Measurements from ENCODE around the gene RNF41.
"Not testable (repeated sequence)": the region's sequence is repeated elsewhere in the genome, so short reads cannot be mapped to it uniquely, and the experiment has no call there.

Gene RNF41

DNA sequence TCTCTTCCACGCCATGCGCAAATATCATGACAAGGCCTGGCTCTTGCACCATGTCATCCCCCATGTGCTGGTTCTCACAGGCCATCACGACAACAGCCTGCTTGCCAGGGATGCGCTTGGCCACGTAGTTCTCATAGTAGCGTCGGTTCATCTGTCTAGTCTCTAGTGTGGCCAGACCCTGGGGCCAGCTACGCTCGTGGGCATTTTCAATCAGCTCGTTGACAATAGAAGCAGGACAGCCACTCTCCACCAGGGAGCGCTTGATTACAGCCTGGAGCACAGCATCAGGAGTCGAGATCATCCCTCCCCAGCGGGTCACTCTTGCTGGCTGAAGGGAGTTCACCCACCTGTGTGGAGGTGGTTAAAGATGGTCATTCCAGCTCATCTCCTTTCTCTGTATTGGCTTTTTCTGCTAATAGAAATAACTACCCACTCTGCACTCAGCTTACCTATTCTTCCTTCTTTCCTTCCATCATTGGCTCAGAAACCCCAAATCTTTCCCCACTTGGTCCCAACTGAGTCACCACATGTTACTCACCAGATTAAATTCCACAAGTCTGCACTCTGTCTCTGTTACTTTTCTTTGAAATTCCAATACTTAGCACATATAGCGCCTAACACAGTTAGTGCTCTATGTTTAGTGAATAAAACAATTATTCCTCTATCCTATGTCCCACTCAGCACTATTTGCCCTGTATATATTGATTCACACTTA, 15.1 kb downstream of the RNF41 start:
- DNase-seq = peak; percentile 6 to 8

DNA sequence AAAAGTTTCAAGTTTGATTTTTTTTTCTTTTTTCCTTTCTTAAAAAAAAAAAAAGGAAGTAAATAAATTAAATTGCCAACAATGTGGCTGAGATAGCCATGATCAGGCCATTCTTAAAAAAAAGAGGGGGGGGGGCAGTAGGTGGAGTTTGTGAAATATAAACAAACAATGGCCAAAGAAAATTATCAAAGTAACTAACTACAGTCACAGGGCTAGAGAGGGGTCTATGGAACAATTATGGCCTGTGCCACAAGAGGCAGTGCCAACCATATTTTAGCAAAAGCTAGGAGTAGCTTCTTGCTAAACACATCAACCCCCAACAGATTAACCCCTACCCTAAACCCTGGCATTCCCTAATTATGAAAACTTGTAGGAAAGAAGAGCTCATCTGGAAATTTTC, 16.3 kb downstream of the RNF41 start:
- no peak for DNase-seq

DNA sequence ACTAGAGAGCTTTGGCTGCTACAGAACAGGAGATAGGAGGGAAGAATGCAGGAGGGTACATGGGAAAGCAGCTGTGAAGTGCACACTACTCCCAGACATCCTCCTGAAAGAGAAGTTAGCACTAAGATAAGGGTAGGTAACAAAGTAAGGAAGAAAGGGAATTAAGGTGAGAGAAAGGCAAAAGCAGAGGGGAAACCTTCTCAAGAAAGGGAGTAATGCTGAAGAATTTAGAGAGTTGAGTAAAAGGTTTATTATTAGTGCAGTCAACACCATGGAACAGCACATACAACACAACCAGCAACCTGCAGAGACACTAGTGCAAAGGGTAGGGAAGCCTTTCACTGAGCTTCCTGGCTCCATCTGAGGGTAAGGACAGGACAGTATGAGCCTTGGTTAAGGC, 17.4 kb downstream of the RNF41 start:
- no peak for DNase-seq

GRCh38 chr12:56202838-56203237, 18.9 kb downstream of the RNF41 start:
- DNase-seq = no peak

DNA sequence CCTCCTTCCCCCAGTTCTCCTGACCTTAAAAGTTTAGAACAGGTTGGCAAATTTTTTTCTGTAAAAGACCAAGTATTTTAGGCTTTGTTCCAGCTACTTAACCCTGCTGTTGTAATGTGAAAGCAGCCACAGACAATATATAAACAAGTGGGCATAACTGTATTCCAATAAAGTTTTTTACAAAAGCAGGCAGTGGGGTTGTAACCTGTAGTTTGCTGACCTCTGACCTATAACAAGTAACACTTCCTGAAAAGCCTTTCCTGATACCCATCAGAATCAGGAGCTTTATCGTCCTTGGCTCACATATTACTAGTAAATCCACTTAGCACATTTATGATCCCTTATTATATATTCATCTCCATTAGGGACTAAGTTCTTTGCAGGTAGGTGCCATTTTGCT, 19.4 kb downstream of the RNF41 start:
- no peak for DNase-seq

GRCh38 chr12:56198836-56199235, 22.9 kb downstream of the RNF41 start:
- DNase-seq = no peak

DNA sequence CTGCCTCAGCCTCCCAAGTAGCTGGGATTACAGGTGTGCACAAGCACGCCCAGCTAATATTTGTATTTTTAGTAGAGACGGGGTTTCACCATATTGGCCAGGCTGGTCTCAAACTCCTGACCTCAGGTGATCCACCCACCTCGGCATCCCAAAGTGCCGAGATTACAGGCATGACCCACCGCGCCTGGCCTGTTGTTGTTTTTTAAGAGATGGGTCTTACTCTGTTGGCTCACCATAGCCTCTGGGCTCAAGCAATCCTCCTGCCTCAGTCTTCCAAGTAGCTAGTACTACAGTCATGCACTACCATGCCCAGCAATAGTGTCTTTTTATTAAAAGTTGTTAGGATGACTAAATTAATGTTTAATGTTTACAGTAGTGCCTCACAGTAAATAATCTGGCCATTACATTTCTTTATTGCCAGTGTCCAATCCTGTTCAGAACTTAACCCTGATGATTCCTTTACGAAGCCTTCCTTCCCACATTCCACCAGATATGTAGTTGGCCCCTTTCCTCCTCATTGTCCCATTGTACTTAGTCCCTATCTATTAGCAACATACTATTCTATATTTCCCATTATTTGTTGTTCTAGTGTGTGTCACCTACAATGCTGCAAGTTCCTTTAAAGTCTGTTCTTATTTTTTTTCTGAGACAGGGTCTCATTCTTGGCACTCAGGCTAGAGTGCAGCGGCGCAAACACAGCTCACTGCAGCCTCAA, 23.6 kb downstream of the RNF41 start:
- DNase-seq = no peak

- DNase-seq = not testable (repeated sequence)
These were observed 24.7 kb downstream of the RNF41 start for GRCh38 chr12:56196818-56197550.

DNA sequence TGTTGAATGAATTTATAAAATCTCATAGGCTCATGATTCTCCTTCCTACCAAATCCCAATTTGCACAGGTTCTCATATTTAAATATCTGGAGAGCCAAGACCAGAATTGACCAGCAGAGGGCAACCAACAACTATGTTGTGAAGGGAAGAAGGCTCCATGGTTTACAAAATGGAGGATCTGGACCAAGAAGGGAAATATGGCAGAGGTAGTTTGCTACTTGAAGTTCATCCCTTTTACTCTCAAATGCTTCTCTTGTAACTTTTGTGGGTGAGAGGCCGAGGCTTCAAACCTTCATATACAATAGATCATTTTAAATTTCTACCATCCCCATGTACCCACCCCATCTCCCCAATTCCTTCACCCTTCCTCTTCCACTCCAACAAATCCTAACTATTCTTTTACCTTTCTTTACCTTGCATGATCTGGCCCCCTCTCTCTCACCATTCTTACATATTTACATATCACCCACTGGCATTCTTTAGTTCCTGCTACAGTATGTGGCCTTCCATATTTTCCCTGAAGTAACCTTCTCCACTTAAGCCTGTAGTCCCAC, 28.6 kb downstream of the RNF41 start:
- DNase-seq = peak; percentile 86 to 92

- no peak for DNase-seq
These were observed 29.1 kb downstream of the RNF41 start for GRCh38 chr12:56192582-56192981.

GRCh38 chr12:56190695-56191155, 31.0 kb downstream of the RNF41 start:
- DNase-seq = no peak

DNA sequence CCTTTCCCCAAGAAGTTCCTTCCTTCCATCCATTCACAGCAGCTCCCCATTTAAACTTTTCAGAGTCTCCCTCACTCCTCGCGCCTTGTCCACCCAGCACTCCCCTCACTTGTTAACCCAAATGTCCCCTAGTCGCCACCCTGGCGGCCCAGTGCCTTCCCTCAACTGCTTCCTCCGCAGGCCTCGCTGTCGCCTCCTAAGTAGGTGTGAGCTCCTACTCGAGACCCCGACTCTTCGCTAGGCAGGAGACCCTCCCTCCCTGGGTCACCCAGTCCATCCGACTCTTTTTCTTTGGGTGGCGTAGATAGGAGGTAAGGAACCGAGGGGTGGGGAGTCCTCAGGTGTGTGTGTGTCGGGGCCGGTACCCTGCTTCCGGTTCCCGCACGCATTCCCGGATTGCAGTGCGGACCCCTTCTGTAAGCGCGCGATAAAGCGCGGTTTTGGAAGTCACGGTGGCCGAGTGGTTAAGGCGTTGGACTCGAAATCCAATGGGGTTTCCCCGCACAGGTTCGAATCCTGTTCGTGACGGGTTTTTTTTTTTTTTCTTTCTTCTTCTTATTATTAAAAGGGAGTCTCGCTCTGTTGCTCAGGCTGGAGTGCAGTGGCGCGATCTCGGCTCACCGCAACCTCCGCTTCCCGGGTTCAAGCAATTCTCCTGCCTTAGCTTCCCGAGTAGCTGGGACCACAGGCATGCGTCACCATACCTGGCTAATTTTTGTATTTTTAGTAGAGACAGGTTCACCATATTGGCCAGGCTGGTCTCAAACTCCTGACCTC, 31.6 kb downstream of the RNF41 start:
- peak; percentile 89 to 91 for DNase-seq

- DNase-seq = peak; percentile 84 to 86
These were observed 32.4 kb downstream of the RNF41 start, which contains the start of gene SMARCC2 for GRCh38 chr12:56189099-56189917. Gene SMARCC2, minus strand, starts transcription at chr12:56189483. Its CDS starts 22 bp downstream, at chr12:56189461.

- peak in 1 of 2 experiments; percentile 29 for DNase-seq
These were observed 33.0 kb downstream of the RNF41 start for GRCh38 chr12:56188778-56189098.

GRCh38 chr12:56188131-56188777, 33.5 kb downstream of the RNF41 start:
- no peak for DNase-seq

DNA sequence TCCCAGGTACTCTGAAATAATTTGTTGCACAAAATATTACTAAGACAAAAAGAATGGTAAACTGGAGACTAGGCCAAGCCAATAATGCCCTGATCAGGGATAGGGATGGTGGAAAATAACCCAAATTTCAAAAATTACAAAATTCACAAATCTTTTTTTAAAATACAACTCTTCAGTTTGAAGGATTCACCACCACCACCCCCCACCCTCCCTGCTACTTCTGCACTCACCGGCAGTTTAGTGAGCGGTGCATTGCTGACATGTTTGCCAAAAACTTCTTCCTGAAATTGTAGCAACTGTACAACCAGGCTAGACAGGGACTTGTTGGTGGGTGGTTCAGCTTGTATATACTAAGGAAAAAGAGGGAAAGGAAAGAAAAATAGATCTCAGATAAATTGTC, 34.8 kb downstream of the RNF41 start:
- no peak for DNase-seq

DNA sequence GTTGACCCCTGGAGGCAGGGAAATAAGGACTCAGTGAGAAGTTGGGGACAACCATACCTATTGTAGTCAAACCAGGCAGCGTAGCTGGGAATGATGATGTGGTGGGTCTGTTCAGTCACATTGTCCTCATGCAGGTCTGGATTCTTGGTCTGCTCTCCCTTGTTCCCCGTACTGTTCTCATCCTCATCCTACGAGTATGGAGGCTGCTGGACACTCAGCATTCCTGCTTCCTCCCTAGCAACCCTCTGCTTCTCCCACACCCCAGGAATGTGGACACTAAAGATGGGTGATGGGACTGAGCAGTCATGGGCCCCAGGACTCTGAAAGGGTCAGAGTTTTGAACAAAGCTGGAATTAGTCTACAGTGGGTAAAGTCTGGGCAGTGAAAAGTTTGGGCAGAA, 43.4 kb downstream of the RNF41 start:
- DNase-seq = no peak

GRCh38 chr12:56172839-56173238, 48.9 kb downstream of the RNF41 start:
- no peak for DNase-seq

- DNase-seq = no peak
These were observed 52.4 kb downstream of the RNF41 start for GRCh38 chr12:56169229-56169759.

DNA sequence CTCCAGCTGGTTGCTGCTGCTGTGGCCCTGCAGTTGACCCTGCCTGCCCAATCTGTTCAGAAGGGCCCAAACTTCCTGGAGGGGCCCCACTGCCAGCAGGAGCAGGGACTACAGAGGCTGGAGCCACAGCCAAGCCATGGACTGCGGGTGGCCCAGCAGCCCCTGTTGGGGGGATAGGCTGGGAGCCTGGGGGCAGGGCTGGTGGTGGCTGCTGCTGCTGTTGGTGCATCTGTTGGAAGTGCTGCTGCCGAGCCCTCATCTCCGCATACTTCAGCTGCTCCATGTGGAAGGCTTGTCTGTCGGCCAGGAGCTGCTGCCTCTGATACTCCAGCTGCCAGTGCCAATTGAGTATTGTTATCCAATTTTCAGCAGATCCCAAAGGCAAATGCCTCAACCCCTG, 56.4 kb downstream of the RNF41 start:
- DNase-seq = no peak

DNA sequence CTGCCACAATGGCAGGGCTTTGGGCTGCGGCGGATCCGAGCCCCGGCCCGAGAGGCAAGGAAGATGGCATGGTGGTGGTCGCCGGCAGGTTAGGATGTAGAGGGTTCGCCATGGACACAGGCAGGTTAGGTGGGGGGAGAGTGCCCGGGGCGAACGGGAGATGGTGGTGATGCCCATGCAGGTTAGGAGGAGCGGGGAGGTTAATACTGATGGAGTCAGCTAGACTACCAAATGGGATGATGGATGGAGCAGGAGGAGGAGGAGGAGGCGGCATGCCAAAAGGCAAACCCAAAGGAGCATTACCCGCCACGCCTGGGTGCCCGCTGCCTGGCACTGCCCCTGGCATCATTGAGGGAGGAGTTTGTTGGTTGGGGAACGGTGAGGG, 57.4 kb downstream of the RNF41 start:
- no peak for DNase-seq

Data from NCI-H2081 (cell line).